ENCODE data around the gene GPHB5. TPM values are rescaled to one million over a fixed set of nuclear protein-coding genes. Genes with fewer than 3 reads are reported as not detected.

The GPHB5 gene
- total RNA-seq, 1 experiment from 2014 or later, result not detected

GRCh38 chr14:63297372-63298063 lies 21.2 kb downstream of the GPHB5 start:
- no peak overlapping the region for H3K4me2 ChIP-seq
- H3K36me3 ChIP-seq (ENCODE audit: low read depth), result no peaks in the 10 kb centered on the region
- H2AFZ ChIP-seq, result no peak overlapping the region
- no peaks in the 10 kb centered on the region for H3K27me3 ChIP-seq (ENCODE audit: insufficient read depth, low read depth)
- ChIA-PET POLR2A (ENCODE audit: unreplicated experiment) (interaction anchor here (0.7 kb wide), 1 partner anchor 1024 kb away, joined by 3 read pairs; no protein-coding TSS in a partner anchor), CTCF (no interaction called here)
- no peaks in the 10 kb centered on the region for H3F3A ChIP-seq (ENCODE audit: insufficient read depth, low read depth)
- H3K4me3 ChIP-seq, result no peak overlapping the region
- DNase-seq, result no peak
- intact Hi-C loops (cut with micrococcal nuclease; ENCODE audit: unreplicated experiment), result no loop called here
- no peaks in the 10 kb centered on the region for H4K20me1 ChIP-seq (ENCODE audit: insufficient read depth)
- no peak for TF ChIP-seq EZH2 (IDR thresholded peaks at IDR 0.05; ENCODE audit: low read depth)
- no peak for TF ChIP-seq CTCF (conservative IDR thresholded peaks at IDR 0.05)
- H3K4me1 ChIP-seq (replicated peaks; ENCODE audit: insufficient read depth), result no peaks in the 10 kb centered on the region
- H3K9me3 ChIP-seq (ENCODE audit: insufficient read depth, low read depth), result no peaks in the 10 kb centered on the region
- no TSS peak for BruUV-seq (replicated peaks)
- H3K27ac ChIP-seq, result no peak overlapping the region
- no peaks in the 10 kb centered on the region for H3K79me2 ChIP-seq (ENCODE audit: low read depth)
- H3K9me2 ChIP-seq (ENCODE audit: insufficient read depth), result no peaks in the 10 kb centered on the region

- no TSS peak for BruUV-seq (replicated peaks)
- DNase-seq, result no peak
- Histone ChIP-seq H3K36me3 (ENCODE audit: low read depth) (no peaks in the 10 kb centered on the region), H3F3A (ENCODE audit: insufficient read depth, low read depth) (no peaks in the 10 kb centered on the region), H3K27me3 (ENCODE audit: insufficient read depth, low read depth) (no peaks in the 10 kb centered on the region), H3K79me2 (ENCODE audit: low read depth) (no peaks in the 10 kb centered on the region), H3K4me1 (replicated peaks; ENCODE audit: insufficient read depth) (no peaks in the 10 kb centered on the region), H2AFZ (no peak overlapping the region), H3K27ac (no peak overlapping the region), H4K20me1 (ENCODE audit: insufficient read depth) (no peaks in the 10 kb centered on the region), H3K9me2 (ENCODE audit: insufficient read depth) (no peaks in the 10 kb centered on the region), H3K4me2 (no peak overlapping the region), H3K9me3 (ENCODE audit: insufficient read depth, low read depth) (no peaks in the 10 kb centered on the region), H3K4me3 (no peak overlapping the region)
- ChIA-PET POLR2A (ENCODE audit: unreplicated experiment) (interaction anchor here (0.6 kb wide), 1 partner anchor 636 kb away, joined by 24 read pairs; no protein-coding TSS in a partner anchor), CTCF (no interaction called here)
- TF ChIP-seq EZH2 (IDR thresholded peaks at IDR 0.05; ENCODE audit: low read depth), result no peak
- TF ChIP-seq CTCF (conservative IDR thresholded peaks at IDR 0.05), result no peak
- intact Hi-C loops (cut with micrococcal nuclease; ENCODE audit: unreplicated experiment), result no loop called here
Observed at GRCh38 chr14:63296060-63296563, 22.6 kb downstream of the GPHB5 start.

GRCh38 chr14:63295231-63295685 lies 23.5 kb downstream of the GPHB5 start:
- POLR2A ChIA-PET (ENCODE audit: unreplicated experiment), result interaction anchor here (0.6 kb wide), 1 partner anchor 351 kb away, joined by 4 read pairs; no protein-coding TSS in a partner anchor

More at GRCh38 chr14:63295231-63295685, 23.5 kb downstream of the GPHB5 start:
- CTCF ChIA-PET, result interaction anchor here (0.6 kb wide), 1 partner anchor 324 kb away, joined by 4 read pairs; no protein-coding TSS in a partner anchor
- Histone ChIP-seq H3K4me1 (replicated peaks; ENCODE audit: insufficient read depth) (no peaks in the 10 kb centered on the region), H3K4me2 (no peak overlapping the region), H2AFZ (no peak overlapping the region), H3K79me2 (ENCODE audit: low read depth) (no peaks in the 10 kb centered on the region), H3K4me3 (no peak overlapping the region), H3F3A (ENCODE audit: insufficient read depth, low read depth) (no peaks in the 10 kb centered on the region), H3K27me3 (ENCODE audit: insufficient read depth, low read depth) (no peaks in the 10 kb centered on the region), H3K36me3 (ENCODE audit: low read depth) (no peaks in the 10 kb centered on the region), H3K27ac (no peak overlapping the region), H3K9me3 (ENCODE audit: insufficient read depth, low read depth) (no peaks in the 10 kb centered on the region), H4K20me1 (ENCODE audit: insufficient read depth) (no peaks in the 10 kb centered on the region), H3K9me2 (ENCODE audit: insufficient read depth) (no peaks in the 10 kb centered on the region)
- no peak for DNase-seq
- BruUV-seq (replicated peaks), result no TSS peak
- TF ChIP-seq CTCF (conservative IDR thresholded peaks at IDR 0.05) (no peak), EZH2 (IDR thresholded peaks at IDR 0.05; ENCODE audit: low read depth) (no peak)
- intact Hi-C loops (cut with micrococcal nuclease; ENCODE audit: unreplicated experiment), result no loop called here
